ENCODE data around the gene ASB9.

- no peak for TF ChIP-seq CTCF (conservative IDR thresholded peaks at IDR 0.05 in 1 of 2, IDR thresholded peaks at IDR 0.05 in 1 of 2; ENCODE audit: low read depth in 1 of 2, low read length in 2 of 2)
- no peak for TF ChIP-seq EZH2 (IDR thresholded peaks at IDR 0.05; ENCODE audit: low read length, missing control alignments)
Measured at GRCh38 chrX:15207384-15207783, 62.5 kb downstream of the ASB9 start.

Measured in fibroblast of lung (primary cell).